Cardiac fibroblast (primary cell): Measurements from ENCODE around the gene BCAR1.

Experiments
- DNase-seq, 2 donors: peaks; one replicate each; pipeline versions ENCODE4 v3.0.0 to v3.0.0-alpha.2; 2010; ENCODE audit warnings: low read depth in 2 of 2
- H3K4me3 ChIP-seq, 2 donors: replicated peaks in 1 of 2; 1 replicate in 1 of 2; 2 replicates in 1 of 2; pipeline ENCODE4 v1.5.1; 2011; ENCODE audit warnings: low read depth in 2 of 2, low read length in 2 of 2, mild to moderate bottlenecking in 2 of 2, moderate library complexity in 1 of 2
- CTCF ChIP-seq: IDR thresholded peaks from one replicate; pipeline ENCODE4 v1.5.1; 2011; ENCODE audit warnings: low read depth, mild to moderate bottlenecking, low read length, inconsistent platforms

The BCAR1 gene, protein sequence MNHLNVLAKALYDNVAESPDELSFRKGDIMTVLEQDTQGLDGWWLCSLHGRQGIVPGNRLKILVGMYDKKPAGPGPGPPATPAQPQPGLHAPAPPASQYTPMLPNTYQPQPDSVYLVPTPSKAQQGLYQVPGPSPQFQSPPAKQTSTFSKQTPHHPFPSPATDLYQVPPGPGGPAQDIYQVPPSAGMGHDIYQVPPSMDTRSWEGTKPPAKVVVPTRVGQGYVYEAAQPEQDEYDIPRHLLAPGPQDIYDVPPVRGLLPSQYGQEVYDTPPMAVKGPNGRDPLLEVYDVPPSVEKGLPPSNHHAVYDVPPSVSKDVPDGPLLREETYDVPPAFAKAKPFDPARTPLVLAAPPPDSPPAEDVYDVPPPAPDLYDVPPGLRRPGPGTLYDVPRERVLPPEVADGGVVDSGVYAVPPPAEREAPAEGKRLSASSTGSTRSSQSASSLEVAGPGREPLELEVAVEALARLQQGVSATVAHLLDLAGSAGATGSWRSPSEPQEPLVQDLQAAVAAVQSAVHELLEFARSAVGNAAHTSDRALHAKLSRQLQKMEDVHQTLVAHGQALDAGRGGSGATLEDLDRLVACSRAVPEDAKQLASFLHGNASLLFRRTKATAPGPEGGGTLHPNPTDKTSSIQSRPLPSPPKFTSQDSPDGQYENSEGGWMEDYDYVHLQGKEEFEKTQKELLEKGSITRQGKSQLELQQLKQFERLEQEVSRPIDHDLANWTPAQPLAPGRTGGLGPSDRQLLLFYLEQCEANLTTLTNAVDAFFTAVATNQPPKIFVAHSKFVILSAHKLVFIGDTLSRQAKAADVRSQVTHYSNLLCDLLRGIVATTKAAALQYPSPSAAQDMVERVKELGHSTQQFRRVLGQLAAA

DNA sequence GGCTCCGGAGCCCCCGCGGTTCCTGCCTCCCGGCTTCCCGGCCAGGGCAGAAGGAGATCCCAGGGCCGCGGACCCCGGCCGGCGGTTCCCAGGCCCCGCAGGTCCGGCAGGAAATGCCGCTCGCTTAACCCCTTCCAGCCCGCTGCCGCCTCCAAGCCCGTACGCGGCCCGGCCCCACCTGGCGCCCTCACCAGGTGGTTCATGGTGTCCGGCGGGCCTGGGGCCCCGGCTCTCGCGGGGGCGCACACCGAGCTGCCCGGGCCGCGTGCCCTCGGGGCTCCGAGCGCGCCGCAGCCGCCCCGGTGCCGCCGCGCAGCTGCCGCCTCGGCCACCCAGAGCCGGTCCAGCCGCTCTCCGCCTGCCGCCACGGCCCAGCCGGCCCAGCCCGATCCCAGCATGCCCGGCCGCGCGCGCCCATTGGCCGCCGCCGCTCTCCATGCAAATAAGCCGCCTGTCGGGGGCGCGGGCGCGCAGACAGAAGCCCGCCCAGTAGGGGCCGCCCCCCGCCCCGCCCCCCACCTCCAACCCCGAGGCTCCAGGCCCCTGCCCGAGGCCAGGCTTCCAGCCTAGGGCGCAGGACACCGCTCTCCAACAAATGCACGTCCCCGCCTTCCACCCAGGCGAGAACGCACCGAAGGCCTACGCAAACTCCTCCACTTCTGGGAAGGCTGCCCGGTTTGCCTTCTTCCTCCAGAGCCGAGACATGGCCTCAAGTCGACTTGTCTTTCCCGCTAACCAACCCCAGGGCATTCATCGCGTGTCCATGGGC is at the start of gene BCAR1:
BCAR1 (minus strand) TSS at position 345 of the 769 bp plus-strand sequence; CDS start at position 203, 142 bp downstream.
- no peak for TF ChIP-seq CTCF
- H3K4me3 ChIP-seq: peak within 1 kb of the TSS; percentile 70 to 79
- DNase-seq: peak; percentile 81 to 95

GRCh38 chr16:75298267-75298666 is 46.8 kb upstream of the BCAR1 start:
- TF ChIP-seq CTCF: no peak
- no peak overlapping the region for H3K4me3 ChIP-seq
- DNase-seq: no peak

- TF ChIP-seq CTCF: no peak
- peak; percentile 51 to 70 for DNase-seq
These were observed 45.2 kb upstream of the BCAR1 start for GRCh38 chr16:75296606-75297005.

DNA sequence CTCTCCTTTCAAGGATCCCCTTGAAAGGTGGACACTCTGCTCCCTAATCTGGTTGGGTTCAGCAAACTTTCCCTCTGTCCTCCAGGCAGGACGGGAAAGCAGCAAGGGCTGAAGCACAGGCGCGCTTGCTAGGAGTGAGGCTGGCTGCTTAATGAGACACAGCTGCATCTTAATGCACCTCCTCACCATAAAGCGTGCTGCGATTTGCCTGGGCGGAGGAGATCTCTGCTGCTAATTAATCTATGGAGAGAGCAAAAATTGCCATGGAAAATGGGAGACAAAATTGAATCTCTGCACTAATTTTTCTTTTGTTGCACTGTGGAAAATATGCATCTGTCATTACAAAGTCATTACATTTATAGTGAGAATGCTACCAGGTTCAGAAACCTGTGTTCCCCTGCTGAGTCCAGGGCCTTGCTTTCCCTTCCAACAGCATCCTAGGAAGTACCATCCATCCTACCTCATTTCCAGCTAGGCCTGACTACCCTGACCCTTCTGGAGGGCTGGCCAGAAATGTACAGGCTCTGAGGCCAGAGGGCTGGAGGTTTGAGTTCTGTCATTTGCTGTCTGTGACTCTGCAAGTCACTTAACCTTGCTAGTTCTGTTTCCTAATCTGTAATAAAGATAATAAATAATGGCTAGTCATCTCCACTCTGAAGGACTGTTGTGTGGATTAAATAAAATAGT is 43.5 kb upstream of the BCAR1 start:
- no peak for TF ChIP-seq CTCF
- H3K4me3 ChIP-seq: no peak overlapping the region
- DNase-seq: no peak

More at GRCh38 chr16:75296606-75297005, 45.2 kb upstream of the BCAR1 start:
- H3K4me3 ChIP-seq: no peak overlapping the region

DNA sequence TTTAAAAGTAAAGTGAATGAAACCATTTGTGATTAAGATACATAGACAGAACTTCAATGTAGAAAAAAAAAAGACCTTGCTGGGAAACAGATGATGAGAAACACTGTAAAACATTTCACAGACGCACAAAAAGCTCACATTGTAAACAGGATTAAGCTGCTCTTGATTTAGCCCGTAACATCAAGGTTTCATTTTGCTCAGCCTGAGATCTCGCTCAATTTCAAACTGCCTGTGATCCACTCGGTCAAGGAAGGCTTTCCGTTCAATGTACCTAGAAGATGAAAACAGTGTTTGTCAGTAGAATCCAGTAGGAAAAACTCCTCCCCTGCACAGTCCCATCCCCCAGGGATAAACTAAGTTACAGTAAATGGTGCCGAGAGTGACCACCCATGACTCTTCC is 42.3 kb upstream of the BCAR1 start:
- no peak overlapping the region for H3K4me3 ChIP-seq
- DNase-seq: no peak
- no peak for TF ChIP-seq CTCF

DNA sequence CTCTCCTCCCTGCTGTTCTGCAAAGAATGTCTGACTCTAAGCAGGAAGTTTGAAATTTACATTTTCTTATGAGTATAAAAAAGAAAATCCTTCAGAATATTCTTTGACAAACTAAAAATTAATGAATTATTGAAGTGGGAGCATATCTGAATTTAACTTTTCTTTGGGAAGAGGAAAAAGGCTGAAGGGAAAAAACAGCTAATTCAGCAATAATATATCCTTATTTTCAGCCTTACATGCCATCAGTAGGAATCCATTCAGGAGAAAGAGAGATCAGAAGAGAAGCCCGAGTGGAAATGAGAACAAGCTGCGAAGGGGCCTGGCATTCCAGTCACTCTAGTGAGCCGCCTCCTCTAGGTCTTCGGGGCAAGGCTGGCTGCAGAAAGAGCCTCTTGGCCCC is 41.7 kb upstream of the BCAR1 start:
- no peak for DNase-seq
- no peak overlapping the region for H3K4me3 ChIP-seq
- no peak for TF ChIP-seq CTCF
